Esophagus muscularis mucosa (tissue), 4 donors: ENCODE measurements around the gene CYBRD1.

Experiments used
- EP300 ChIP-seq: sonication (generic); formaldehyde crosslinking; IDR thresholded peaks from one replicate; pipeline ENCODE4 v1.6.1; 2017; ENCODE audit warnings: antibody characterized with exemption
- POLR2A ChIP-seq: fragments of 450-650 bp; IDR thresholded peaks from one replicate; pipeline ENCODE4 v1.6.1; 2017; ENCODE audit warnings: antibody characterized with exemption, moderate library complexity, mild to moderate bottlenecking, low read depth
- POLR2AphosphoS5 ChIP-seq, 2 donors: sonication (generic); formaldehyde crosslinking; IDR thresholded peaks; one replicate each; pipeline ENCODE4 v1.6.1; 2017; ENCODE audit warnings: antibody characterized with exemption in 2 of 2
- TF ChIP-seq, protein P1 (sequence below), 3 experiments: fragments of 200-600 bp in 2 of 3; fragments of 450-650 bp in 1 of 3; sonication (generic) in 2 of 3; IDR thresholded peaks; one replicate each; pipeline ENCODE4 v1.5.1; 2017 to 2019; ENCODE audit warnings: antibody characterized with exemption in 3 of 3, mild to moderate bottlenecking in 2 of 3, moderate library complexity in 1 of 3

DNA sequence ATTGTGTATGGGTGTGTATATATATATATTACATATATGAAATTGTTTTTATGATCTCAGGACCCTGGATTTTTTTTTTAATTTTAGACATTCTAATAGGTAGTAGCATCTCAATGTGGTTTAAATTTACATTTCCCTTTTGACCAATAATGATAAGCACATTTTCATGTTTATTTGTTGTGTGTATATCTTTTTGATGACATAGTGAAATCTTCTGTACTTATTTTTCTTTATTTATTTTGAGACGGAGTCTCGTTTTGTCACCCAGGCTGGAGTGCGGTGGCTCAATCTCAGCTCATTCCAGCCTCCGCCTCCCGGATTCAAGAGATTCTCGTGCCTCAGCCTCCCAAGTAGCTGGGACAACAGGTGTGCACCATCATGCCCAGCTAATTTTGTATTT, 35.1 kb upstream of the CYBRD1 start:
- TF ChIP-seq, protein P1, sequence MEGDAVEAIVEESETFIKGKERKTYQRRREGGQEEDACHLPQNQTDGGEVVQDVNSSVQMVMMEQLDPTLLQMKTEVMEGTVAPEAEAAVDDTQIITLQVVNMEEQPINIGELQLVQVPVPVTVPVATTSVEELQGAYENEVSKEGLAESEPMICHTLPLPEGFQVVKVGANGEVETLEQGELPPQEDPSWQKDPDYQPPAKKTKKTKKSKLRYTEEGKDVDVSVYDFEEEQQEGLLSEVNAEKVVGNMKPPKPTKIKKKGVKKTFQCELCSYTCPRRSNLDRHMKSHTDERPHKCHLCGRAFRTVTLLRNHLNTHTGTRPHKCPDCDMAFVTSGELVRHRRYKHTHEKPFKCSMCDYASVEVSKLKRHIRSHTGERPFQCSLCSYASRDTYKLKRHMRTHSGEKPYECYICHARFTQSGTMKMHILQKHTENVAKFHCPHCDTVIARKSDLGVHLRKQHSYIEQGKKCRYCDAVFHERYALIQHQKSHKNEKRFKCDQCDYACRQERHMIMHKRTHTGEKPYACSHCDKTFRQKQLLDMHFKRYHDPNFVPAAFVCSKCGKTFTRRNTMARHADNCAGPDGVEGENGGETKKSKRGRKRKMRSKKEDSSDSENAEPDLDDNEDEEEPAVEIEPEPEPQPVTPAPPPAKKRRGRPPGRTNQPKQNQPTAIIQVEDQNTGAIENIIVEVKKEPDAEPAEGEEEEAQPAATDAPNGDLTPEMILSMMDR (IDR thresholded peaks at IDR 0.05), result no peak
- TF ChIP-seq POLR2A (no peak), EP300 (no peak), POLR2AphosphoS5 (IDR thresholded peaks at IDR 0.05) (no peak)
